Retina (tissue), 1 donor: ENCODE data around the gene SIPA1L3.
"Not testable (repeated sequence)": the region's sequence is repeated elsewhere in the genome, so short reads cannot be mapped to it uniquely, and the experiment has no call there.

ENCODE experiments used
- DNase-seq: peaks from one replicate; pipeline ENCODE4 v3.0.0-alpha.2; 2016

Gene SIPA1L3

GRCh38 chr19:38024992-38025908 is 118.2 kb downstream of the SIPA1L3 start:
- no peak for DNase-seq

- no peak for DNase-seq
Observed at GRCh38 chr19:38025909-38026307, 118.9 kb downstream of the SIPA1L3 start.

GRCh38 chr19:38028913-38029510 is 122.0 kb downstream of the SIPA1L3 start:
- no peak for DNase-seq

- DNase-seq, result not testable (repeated sequence)
Observed at GRCh38 chr19:38030001-38030400, 123.0 kb downstream of the SIPA1L3 start.

GRCh38 chr19:38030686-38031422 is 123.8 kb downstream of the SIPA1L3 start:
- DNase-seq, result no peak

- DNase-seq, result no peak
Observed at GRCh38 chr19:38031423-38031770, 124.4 kb downstream of the SIPA1L3 start.

- DNase-seq, result no peak
Observed at GRCh38 chr19:38032151-38032550, 125.1 kb downstream of the SIPA1L3 start.

- no peak for DNase-seq
Observed at GRCh38 chr19:38032951-38033350, 125.9 kb downstream of the SIPA1L3 start.

GRCh38 chr19:38033658-38034491 is 126.9 kb downstream of the SIPA1L3 start:
- peak; percentile 57 for DNase-seq

GRCh38 chr19:38034492-38034860 is 127.5 kb downstream of the SIPA1L3 start:
- DNase-seq, result no peak

GRCh38 chr19:38035515-38036495 is 128.8 kb downstream of the SIPA1L3 start:
- DNase-seq, result peak; percentile 94

GRCh38 chr19:38036707-38037611 is 130.0 kb downstream of the SIPA1L3 start:
- DNase-seq, result peak; percentile 70

- DNase-seq, result no peak
Observed at GRCh38 chr19:38039966-38040365, 133.0 kb downstream of the SIPA1L3 start.

- no peak for DNase-seq
Observed at GRCh38 chr19:38042132-38042531, 135.1 kb downstream of the SIPA1L3 start.

- DNase-seq, result peak; percentile 33
Observed at GRCh38 chr19:38043649-38044144, 136.7 kb downstream of the SIPA1L3 start.

- DNase-seq, result no peak
Observed at GRCh38 chr19:38044267-38045111, 137.5 kb downstream of the SIPA1L3 start.

GRCh38 chr19:38045554-38046253 is 138.7 kb downstream of the SIPA1L3 start:
- no peak for DNase-seq

- DNase-seq, result peak; percentile 75
Observed at GRCh38 chr19:38046254-38047048, 139.4 kb downstream of the SIPA1L3 start.
